Prostate gland (tissue), 2 donors: ENCODE measurements around the gene C1orf159.

Experiments
- POLR2A ChIP-seq: fragments of 450-650 bp; IDR thresholded peaks from one replicate; pipeline ENCODE4 v1.6.1; 2016; ENCODE audit warnings: antibody characterized with exemption, mild to moderate bottlenecking
- TF ChIP-seq, protein P1 (sequence below), 4 experiments: fragments of 200-600 bp in 2 of 4; fragments of 450-650 bp in 2 of 4; sonication (generic) in 2 of 4; IDR thresholded peaks; 1 replicate in 3 of 4; 2 replicates in 1 of 4; pipeline ENCODE4 v1.5.1; 2016 to 2019; ENCODE audit warnings: antibody characterized with exemption in 4 of 4, mild to moderate bottlenecking in 2 of 4, moderate library complexity in 2 of 4

- TF ChIP-seq, protein P1, sequence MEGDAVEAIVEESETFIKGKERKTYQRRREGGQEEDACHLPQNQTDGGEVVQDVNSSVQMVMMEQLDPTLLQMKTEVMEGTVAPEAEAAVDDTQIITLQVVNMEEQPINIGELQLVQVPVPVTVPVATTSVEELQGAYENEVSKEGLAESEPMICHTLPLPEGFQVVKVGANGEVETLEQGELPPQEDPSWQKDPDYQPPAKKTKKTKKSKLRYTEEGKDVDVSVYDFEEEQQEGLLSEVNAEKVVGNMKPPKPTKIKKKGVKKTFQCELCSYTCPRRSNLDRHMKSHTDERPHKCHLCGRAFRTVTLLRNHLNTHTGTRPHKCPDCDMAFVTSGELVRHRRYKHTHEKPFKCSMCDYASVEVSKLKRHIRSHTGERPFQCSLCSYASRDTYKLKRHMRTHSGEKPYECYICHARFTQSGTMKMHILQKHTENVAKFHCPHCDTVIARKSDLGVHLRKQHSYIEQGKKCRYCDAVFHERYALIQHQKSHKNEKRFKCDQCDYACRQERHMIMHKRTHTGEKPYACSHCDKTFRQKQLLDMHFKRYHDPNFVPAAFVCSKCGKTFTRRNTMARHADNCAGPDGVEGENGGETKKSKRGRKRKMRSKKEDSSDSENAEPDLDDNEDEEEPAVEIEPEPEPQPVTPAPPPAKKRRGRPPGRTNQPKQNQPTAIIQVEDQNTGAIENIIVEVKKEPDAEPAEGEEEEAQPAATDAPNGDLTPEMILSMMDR (IDR thresholded peaks at IDR 0.05), result no peak
- no peak for TF ChIP-seq POLR2A
Observed at GRCh38 chr1:1091344-1092148, 24.3 kb downstream of the C1orf159 start.
